GM19328 (cell line): ENCODE results near the gene PROCA1.

Experiments
- ATAC-seq: cut with Tn5 transposase; IDR thresholded peaks from one replicate; pipeline ENCODE4 v1.9.1; 2021; ENCODE audit warnings: mild to moderate bottlenecking, moderate library complexity; ENCODE audit not compliant: unreplicated experiment

Gene PROCA1

GRCh38 chr17:28710861-28711722 is 596 bp downstream of the PROCA1 start:
- ATAC-seq, result peak; percentile 46

DNA sequence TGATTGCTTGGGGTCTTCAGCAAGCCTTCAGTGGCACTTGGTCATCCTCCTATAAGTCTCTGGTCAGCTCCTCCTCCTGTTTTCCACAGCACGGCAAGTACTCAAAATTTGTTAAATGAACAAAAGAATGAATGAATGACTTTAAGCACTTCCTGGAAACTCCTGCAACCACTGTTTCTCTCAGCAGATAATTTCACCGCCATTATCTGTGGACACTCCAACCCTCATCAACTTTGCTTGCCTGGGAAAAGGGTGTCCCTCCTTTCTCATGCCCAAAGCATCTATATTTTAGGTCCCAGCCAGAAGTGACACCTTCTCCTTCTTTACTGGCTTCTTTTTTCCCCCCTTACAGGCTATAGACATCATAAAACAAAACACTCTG is 4.4 kb downstream of the PROCA1 start:
- no peak for ATAC-seq

DNA sequence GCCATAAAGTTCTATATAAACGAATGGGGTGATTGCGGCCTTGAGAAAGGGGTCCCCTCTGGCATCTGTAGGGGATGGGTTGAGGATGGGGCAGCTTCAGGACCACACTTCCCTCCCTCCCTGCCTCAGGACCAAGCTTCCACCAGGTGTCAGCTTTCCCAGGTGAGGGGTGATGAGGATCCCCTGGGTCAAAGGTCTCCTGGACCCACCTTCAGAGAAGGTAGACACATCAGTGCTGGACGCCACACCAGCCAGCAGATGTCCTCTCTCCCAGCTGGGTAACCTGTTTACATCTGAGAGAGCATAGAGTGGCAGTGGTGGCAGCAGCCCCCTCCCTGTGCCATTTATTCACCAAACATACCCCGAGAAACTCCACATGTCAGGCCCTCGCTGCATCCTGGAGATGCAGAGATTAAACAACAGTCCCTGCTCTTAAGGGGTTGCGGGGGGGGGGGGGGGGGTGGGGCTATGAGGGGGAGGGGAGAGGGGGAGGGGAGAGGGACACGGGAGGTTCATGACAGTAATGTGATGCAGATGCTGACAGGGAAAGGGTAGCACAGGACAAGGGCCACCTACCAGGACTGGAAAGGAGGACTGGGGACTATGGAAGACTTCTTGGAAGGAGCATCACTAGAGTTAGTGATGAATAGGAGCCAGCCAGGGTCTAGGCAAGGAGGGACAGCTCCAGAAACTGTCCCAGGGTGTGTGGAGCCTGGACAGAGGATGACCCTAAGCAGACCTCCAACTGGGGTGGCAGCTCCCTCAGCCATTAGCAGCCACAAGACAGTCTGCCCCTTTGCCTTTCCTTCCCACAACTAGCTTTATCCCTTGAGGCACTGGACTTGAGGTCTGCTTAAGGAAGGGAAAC is 5.0 kb downstream of the PROCA1 start:
- ATAC-seq, result no peak

GRCh38 chr17:28705728-28706334 is 5.9 kb downstream of the PROCA1 start:
- ATAC-seq, result no peak

DNA sequence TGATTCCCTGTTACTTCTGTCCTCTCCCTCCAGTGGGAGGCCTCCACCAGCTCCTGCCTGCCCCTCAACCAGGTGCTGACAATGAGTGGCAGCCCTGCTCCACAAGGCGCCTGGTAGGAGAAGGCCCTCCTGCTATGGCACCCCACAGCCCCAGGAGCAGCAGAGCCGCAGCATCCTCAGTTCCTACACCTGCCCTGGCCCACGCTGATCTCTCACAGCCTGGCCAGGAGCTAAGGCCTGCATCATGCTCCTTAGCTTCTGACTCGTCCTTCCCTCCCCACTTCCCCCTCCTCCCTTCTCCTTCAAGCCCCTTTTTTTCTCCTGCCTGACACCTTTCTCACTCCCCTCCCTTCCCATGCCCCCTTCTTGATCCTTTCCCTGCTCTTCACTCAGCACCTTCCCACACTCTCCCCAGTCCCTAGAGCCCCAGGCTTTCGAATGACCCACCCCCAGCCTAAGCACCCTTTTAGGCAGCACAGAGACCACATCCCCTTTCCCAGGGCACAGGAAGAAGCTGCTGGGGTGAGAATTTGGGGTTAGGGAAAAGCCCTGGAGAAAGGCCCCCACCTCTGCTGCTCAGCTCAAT is 6.5 kb downstream of the PROCA1 start:
- ATAC-seq, result no peak

DNA sequence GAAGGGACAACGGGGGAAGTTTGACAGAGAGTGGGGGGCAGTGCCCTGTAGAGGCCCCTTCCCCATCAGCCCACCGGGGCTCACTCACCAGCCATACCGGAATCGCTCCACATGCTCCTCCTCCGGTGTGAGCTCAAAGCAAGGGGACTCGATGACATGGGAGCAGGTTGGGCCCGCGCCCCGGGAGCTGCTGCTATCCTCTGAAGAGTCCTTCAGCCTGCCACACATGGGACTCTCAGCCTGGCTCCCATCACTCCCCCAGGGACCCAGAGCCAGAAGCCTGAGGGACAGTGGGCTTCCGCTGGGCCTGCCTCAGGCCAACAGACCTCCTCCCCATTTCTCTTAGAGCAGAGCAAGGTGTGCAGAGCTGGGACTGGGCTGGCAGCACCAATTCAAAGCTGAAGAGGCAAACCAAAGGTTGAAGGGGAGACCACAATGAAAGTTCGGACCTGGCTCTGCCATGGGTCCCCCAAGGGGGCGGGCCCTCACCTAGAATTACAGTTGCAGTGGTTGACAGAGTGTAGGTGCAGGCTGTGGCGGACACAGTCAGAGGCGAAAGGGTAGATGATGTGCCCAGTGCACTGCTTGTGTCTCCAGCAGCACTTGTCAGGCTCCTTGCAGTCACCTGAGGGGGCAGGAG is 7.3 kb downstream of the PROCA1 start:
- ATAC-seq, result no peak

- ATAC-seq, result no peak
Measured at GRCh38 chr17:28703552-28704218, 8.0 kb downstream of the PROCA1 start.

- ATAC-seq, result no peak
Measured at GRCh38 chr17:28702752-28703150, 8.9 kb downstream of the PROCA1 start.

- ATAC-seq, result no peak
Measured at GRCh38 chr17:28702026-28702751, 9.5 kb downstream of the PROCA1 start.

DNA sequence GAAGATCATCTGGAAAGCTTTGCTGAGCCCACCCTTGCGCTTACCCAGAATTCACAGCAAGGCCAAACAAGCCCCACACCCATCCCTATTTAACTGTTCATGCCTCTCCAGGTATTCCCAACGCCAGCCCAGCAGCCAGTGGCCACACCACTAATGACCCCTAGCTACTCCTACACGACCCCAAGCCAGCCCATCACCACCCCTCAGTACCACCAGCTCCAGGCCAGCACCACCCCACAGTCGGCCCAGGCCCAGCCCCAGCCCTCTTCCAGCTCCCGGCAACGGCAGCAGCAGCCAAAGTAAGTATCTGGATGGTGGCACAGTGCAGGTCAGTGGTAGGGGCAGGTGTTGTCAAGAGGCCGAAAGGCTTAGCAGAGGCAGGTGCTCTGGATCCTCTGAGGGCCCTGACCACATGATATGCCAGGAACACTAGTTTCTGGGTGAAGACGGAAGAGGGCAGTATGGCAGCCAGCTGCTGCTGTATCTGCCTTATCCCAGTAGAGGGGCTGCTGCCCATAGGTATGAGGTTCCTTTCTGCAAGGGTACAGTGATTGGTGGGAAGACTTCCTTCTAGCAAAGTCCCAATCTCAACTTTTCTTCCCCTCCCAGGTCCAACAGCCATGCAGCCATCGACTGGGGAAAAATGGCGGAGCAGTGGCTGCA is 10.7 kb downstream of the PROCA1 start:
- ATAC-seq, result no peak

GRCh38 chr17:28700278-28700677 is 11.4 kb downstream of the PROCA1 start:
- ATAC-seq, result no peak

GRCh38 chr17:28698253-28698941 is 13.3 kb downstream of the PROCA1 start:
- ATAC-seq, result no peak

DNA sequence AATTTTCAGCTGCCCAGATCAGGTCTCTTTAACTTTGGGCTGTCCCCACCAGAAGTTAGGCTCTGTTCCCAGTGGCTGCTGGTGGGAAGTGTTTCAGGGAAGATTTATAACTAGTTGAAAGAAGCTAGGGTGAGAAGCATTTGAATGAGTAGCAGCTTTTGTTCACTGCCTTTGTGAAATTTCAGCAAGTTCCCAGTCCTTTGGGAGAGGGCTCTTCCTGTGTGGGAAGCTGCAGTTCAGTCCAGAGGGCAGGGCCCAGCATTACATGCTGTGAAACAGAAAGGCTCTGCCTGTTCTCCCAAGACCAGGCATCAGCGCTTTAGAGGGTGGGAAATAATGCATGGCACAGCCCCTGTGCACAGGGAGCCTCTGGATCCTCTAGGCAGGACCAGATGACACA is 17.8 kb downstream of the PROCA1 start:
- no peak for ATAC-seq

- no peak for ATAC-seq
Measured at GRCh38 chr17:28689011-28689410, 22.7 kb downstream of the PROCA1 start.

GRCh38 chr17:28688481-28688880 is 23.2 kb downstream of the PROCA1 start:
- ATAC-seq, result no peak

DNA sequence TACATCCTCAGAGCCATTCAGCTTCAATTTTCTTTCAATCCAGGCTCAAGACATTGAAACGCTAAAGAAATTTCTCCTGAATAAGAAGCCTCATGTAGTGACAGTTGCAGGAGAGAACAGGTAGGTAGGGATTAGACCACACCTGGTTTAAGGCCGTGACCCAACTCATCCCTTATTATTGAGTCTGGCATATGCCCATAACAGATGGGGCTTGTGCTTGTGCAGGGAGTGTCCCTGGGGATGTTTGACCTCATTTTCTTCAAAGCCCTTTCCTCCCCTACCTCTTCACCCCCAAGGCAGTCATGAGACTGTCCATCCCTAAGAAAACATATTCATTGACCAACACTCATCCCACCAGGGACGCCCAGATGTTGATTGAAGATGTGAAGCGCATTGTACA is 25.4 kb downstream of the PROCA1 start:
- no peak for ATAC-seq

DNA sequence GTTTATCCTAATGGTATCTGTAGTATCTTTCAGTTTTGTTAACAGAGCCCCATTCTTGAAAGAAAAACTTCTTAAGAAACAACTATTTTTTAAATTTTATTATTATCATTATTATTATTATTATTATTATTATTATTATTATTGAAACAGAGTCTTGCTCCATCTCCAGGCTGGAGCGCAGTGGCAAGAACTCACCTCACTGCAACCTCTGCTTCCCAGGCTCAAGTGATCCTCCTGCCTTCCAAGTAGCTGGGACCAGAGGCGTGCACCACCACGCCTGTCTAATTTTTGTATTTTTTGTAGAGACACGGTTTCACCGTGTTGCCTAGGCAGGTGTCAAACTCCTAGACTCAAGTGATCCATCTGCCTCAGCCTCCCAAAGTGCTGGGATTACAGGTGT is 26.3 kb downstream of the PROCA1 start:
- ATAC-seq, result no peak

DNA sequence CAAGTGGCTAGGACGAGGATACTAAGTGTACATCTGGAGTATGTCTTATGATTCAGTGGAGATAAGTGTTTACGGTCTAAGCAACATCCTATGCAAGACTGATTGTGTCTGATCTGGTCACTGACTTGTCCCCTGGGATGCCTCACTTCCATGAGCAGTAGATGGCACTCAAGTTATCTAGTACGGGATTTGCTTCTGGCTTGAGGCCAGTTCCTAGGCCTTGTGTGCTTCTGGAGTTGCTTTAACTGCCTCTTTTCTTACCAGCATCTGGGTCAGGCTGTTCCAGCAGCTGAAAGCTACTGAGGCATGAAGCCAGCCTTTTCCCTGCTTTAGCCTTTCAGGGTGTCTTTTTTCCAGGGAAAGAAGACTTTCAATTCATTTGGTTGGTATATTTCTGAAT is 26.7 kb downstream of the PROCA1 start:
- ATAC-seq, result no peak
